22Rv1 (cell line): ENCODE measurements around the gene PUS10.
A peak's percentile ranks its signal among the peaks of the same experiment; 100 is the strongest.
"Not testable (repeated sequence)": the region's sequence is repeated elsewhere in the genome, so short reads cannot be mapped to it uniquely, and the experiment has no call there.

Experiments used
- H3K27ac ChIP-seq: fragments of 450-650 bp; 2 replicates; pipeline ENCODE4 v1.5.1; 2017
- ZFX ChIP-seq: fragments of 450-650 bp; IDR thresholded peaks from 2 replicates; pipeline ENCODE4 v1.6.1; 2017; ENCODE audit warnings: antibody characterized with exemption, borderline replicate concordance
- TF ChIP-seq, protein P1 (sequence below): fragments of 450-650 bp; IDR thresholded peaks from 2 replicates; pipeline ENCODE4 v1.5.1; 2017; ENCODE audit warnings: mild to moderate bottlenecking

The PUS10 gene

GRCh38 chr2:61045226-61045625, 27.2 kb upstream of the PUS10 start:
- no peak overlapping the region for H3K27ac ChIP-seq
- TF ChIP-seq, protein P1, sequence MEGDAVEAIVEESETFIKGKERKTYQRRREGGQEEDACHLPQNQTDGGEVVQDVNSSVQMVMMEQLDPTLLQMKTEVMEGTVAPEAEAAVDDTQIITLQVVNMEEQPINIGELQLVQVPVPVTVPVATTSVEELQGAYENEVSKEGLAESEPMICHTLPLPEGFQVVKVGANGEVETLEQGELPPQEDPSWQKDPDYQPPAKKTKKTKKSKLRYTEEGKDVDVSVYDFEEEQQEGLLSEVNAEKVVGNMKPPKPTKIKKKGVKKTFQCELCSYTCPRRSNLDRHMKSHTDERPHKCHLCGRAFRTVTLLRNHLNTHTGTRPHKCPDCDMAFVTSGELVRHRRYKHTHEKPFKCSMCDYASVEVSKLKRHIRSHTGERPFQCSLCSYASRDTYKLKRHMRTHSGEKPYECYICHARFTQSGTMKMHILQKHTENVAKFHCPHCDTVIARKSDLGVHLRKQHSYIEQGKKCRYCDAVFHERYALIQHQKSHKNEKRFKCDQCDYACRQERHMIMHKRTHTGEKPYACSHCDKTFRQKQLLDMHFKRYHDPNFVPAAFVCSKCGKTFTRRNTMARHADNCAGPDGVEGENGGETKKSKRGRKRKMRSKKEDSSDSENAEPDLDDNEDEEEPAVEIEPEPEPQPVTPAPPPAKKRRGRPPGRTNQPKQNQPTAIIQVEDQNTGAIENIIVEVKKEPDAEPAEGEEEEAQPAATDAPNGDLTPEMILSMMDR: no peak
- TF ChIP-seq ZFX: no peak

GRCh38 chr2:61044636-61045035, 26.6 kb upstream of the PUS10 start:
- TF ChIP-seq ZFX: no peak
- TF ChIP-seq, protein P1: no peak
- no peak overlapping the region for H3K27ac ChIP-seq

DNA sequence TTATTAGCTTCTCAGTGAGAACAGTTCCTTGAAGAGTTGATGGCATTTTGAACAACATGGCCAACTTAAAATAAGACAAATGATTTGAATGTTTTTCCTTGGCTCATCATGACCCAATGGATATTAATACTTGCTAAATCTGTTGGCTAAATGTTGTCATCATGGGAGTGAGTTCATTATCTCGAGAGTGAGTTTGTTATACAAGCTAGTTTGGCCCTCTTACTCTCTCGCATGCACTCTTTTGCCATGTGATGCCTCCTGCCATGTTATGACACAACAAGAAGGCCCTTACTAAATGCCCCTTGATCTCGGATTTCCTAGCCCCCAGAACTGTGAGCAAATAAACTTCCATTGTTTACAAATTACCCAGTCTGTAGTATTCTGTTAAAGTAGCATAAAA, 24.8 kb upstream of the PUS10 start:
- no peak overlapping the region for H3K27ac ChIP-seq
- TF ChIP-seq, protein P1: no peak
- no peak for TF ChIP-seq ZFX

DNA sequence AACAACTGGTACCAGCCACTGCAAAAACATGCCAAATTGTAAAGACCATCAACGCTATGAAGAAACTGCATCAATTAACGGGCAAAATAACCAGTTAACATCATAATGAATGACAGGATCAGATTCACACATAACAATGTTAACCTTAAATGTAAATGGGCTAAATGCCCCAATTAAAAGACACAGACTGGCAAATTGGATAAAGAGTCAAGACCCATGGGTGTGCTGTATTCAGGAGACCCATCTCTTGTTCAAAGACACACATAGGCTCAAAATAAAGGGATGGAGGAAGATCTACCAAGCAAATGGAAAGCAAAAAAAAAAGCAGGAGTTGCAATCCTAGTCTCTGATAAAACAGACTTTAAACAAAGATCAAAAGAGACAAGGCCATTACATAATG, 18.6 kb upstream of the PUS10 start:
- not testable (repeated sequence) for H3K27ac ChIP-seq

- H3K27ac ChIP-seq: not testable (repeated sequence)
These were observed 16.5 kb upstream of the PUS10 start for GRCh38 chr2:61034592-61034991.

GRCh38 chr2:61029533-61029932, 11.5 kb upstream of the PUS10 start:
- H3K27ac ChIP-seq: no peak overlapping the region
- TF ChIP-seq, protein P1: no peak
- no peak for TF ChIP-seq ZFX

GRCh38 chr2:61023670-61024069, 5.6 kb upstream of the PUS10 start:
- no peak for TF ChIP-seq ZFX
- TF ChIP-seq, protein P1: no peak
- H3K27ac ChIP-seq: no peak overlapping the region

GRCh38 chr2:61021228-61021660, 3.2 kb upstream of the PUS10 start:
- TF ChIP-seq ZFX: no peak
- TF ChIP-seq, protein P1: no peak
- no peak overlapping the region for H3K27ac ChIP-seq

GRCh38 chr2:61018798-61019197, 743 bp upstream of the PUS10 start:
- peak overlapping the region; percentile 99 for H3K27ac ChIP-seq
- no peak for TF ChIP-seq ZFX
- TF ChIP-seq, protein P1: no peak
